Mucosa of rectum (tissue), 2 donors: Measurements from ENCODE around the gene TGFBR1.
A peak's percentile ranks its signal among the peaks of the same experiment; 100 is the strongest.

Experiments
- H3K27ac ChIP-seq, 2 donors: one replicate each; pipeline ENCODE4 v1.7.0; 2013; ENCODE audit warnings: inconsistent platforms in 2 of 2, low read depth in 2 of 2, low read length in 2 of 2
- H3K27me3 ChIP-seq, 2 donors: one replicate each; pipeline ENCODE4 v1.7.0; 2013; ENCODE audit warnings: low read length in 2 of 2; ENCODE audit not compliant: control insufficient read depth in 2 of 2, insufficient read depth in 2 of 2
- H3K36me3 ChIP-seq, 2 donors: one replicate each; pipeline ENCODE4 v1.7.0; 2013; ENCODE audit warnings: low read length in 2 of 2; ENCODE audit not compliant: control insufficient read depth in 2 of 2, insufficient read depth in 2 of 2
- H3K4me1 ChIP-seq, 2 donors: one replicate each; pipeline ENCODE4 v1.7.0; 2013; ENCODE audit warnings: low read length in 2 of 2, mild to moderate bottlenecking in 1 of 2; ENCODE audit not compliant: control insufficient read depth in 2 of 2, insufficient read depth in 2 of 2
- H3K4me3 ChIP-seq, 2 donors: one replicate each; pipeline ENCODE4 v1.7.0; 2013; ENCODE audit warnings: low read length in 2 of 2
- H3K9ac ChIP-seq, 2 donors: one replicate each; pipeline ENCODE4 v1.7.0; 2013; ENCODE audit warnings: low read length in 2 of 2, low read depth in 1 of 2, mild to moderate bottlenecking in 1 of 2
- H3K9me3 ChIP-seq, 2 donors: one replicate each; pipeline ENCODE4 v1.7.0; 2013; ENCODE audit warnings: low read length in 2 of 2; ENCODE audit not compliant: control insufficient read depth in 2 of 2
- donor health status: healthy.
- donor health status: Normal muscosa, but diverticular disease.

Gene TGFBR1

GRCh38 chr9:99134893-99135341 is 30.0 kb downstream of the TGFBR1 start:
- Histone ChIP-seq H3K36me3 (peaks cover 0 to 3% of the 10 kb centered on the region in 2 donors), H3K4me3 (no peak overlapping the region), H3K27ac (no peak overlapping the region), H3K4me1 (no peaks in the 10 kb centered on the region), H3K9ac (no peak overlapping the region), H3K27me3 (no peaks in the 10 kb centered on the region), H3K9me3 (no peaks in the 10 kb centered on the region)

GRCh38 chr9:99135456-99135855 is 30.5 kb downstream of the TGFBR1 start:
- Histone ChIP-seq H3K4me3 (no peak overlapping the region), H3K4me1 (no peaks in the 10 kb centered on the region), H3K9ac (no peak overlapping the region), H3K27ac (no peak overlapping the region), H3K9me3 (no peaks in the 10 kb centered on the region), H3K27me3 (no peaks in the 10 kb centered on the region), H3K36me3 (peaks cover 0 to 3% of the 10 kb centered on the region in 2 donors)

- Histone ChIP-seq H3K9me3 (no peaks in the 10 kb centered on the region), H3K36me3 (peaks cover 0 to 6% of the 10 kb centered on the region in 2 donors), H3K4me3 (no peak overlapping the region), H3K27ac (no peak overlapping the region), H3K9ac (no peak overlapping the region), H3K27me3 (no peaks in the 10 kb centered on the region), H3K4me1 (peaks cover 0 to 10% of the 10 kb centered on the region in 2 donors)
Measured at GRCh38 chr9:99137225-99137624, 32.3 kb downstream of the TGFBR1 start.

- Histone ChIP-seq H3K4me3 (no peak overlapping the region), H3K36me3 (peaks cover 0 to 6% of the 10 kb centered on the region in 2 donors), H3K4me1 (peaks cover 0 to 11% of the 10 kb centered on the region in 2 donors), H3K27ac (no peak overlapping the region), H3K9ac (no peak overlapping the region), H3K9me3 (no peaks in the 10 kb centered on the region), H3K27me3 (no peaks in the 10 kb centered on the region)
Measured at GRCh38 chr9:99137891-99138290, 33.0 kb downstream of the TGFBR1 start.

- no peak overlapping the region for H3K9ac ChIP-seq
- H3K4me3 ChIP-seq: no peak overlapping the region
- H3K9me3 ChIP-seq: no peaks in the 10 kb centered on the region
- peaks cover 0 to 11% of the 10 kb centered on the region in 2 donors for H3K4me1 ChIP-seq
- no peaks in the 10 kb centered on the region for H3K27me3 ChIP-seq
- H3K27ac ChIP-seq: no peak overlapping the region
- H3K36me3 ChIP-seq: peaks cover 0 to 6% of the 10 kb centered on the region in 2 donors
Measured at GRCh38 chr9:99138424-99139284, 33.7 kb downstream of the TGFBR1 start.

- no peak overlapping the region for H3K27ac ChIP-seq
- no peak overlapping the region for H3K4me3 ChIP-seq
- H3K9me3 ChIP-seq: no peaks in the 10 kb centered on the region
- H3K9ac ChIP-seq: no peak overlapping the region
- H3K36me3 ChIP-seq: peaks cover 6 to 8% of the 10 kb centered on the region in 2 donors
- peaks cover 0 to 11% of the 10 kb centered on the region in 2 donors for H3K4me1 ChIP-seq
- no peaks in the 10 kb centered on the region for H3K27me3 ChIP-seq
Measured at GRCh38 chr9:99139868-99140267, 35.0 kb downstream of the TGFBR1 start.

- Histone ChIP-seq H3K4me3 (no peak overlapping the region), H3K9ac (no peak overlapping the region), H3K36me3 (peaks cover 10 to 14% of the 10 kb centered on the region in 2 donors), H3K4me1 (peaks cover 0 to 11% of the 10 kb centered on the region in 2 donors), H3K9me3 (no peaks in the 10 kb centered on the region), H3K27ac (no peak overlapping the region), H3K27me3 (no peaks in the 10 kb centered on the region)
Measured at GRCh38 chr9:99140685-99141314, 35.9 kb downstream of the TGFBR1 start.

GRCh38 chr9:99141849-99142248 is 36.9 kb downstream of the TGFBR1 start:
- Histone ChIP-seq H3K27me3 (no peaks in the 10 kb centered on the region), H3K36me3 (peaks cover 15 to 21% of the 10 kb centered on the region in 2 donors), H3K27ac (peak overlapping the region in 1 of 2 donors; percentile 6)

GRCh38 chr9:99142275-99142674 is 37.4 kb downstream of the TGFBR1 start:
- H3K4me1 ChIP-seq: peaks cover 0 to 11% of the 10 kb centered on the region in 2 donors

More at GRCh38 chr9:99141849-99142248, 36.9 kb downstream of the TGFBR1 start:
- peaks cover 0 to 11% of the 10 kb centered on the region in 2 donors for H3K4me1 ChIP-seq
- H3K4me3 ChIP-seq: no peak overlapping the region
- H3K9ac ChIP-seq: no peak overlapping the region
- no peaks in the 10 kb centered on the region for H3K9me3 ChIP-seq

GRCh38 chr9:99143655-99144054 is 38.7 kb downstream of the TGFBR1 start:
- H3K27me3 ChIP-seq: no peaks in the 10 kb centered on the region

More at GRCh38 chr9:99142275-99142674, 37.4 kb downstream of the TGFBR1 start:
- Histone ChIP-seq H3K9ac (no peak overlapping the region), H3K27ac (peak overlapping the region in 1 of 2 donors; percentile 6), H3K36me3 (peaks cover 19 to 25% of the 10 kb centered on the region in 2 donors), H3K27me3 (no peaks in the 10 kb centered on the region), H3K9me3 (no peaks in the 10 kb centered on the region), H3K4me3 (no peak overlapping the region)

More at GRCh38 chr9:99143655-99144054, 38.7 kb downstream of the TGFBR1 start:
- Histone ChIP-seq H3K9me3 (no peaks in the 10 kb centered on the region), H3K36me3 (peaks cover 29 to 35% of the 10 kb centered on the region in 2 donors), H3K4me3 (no peak overlapping the region), H3K27ac (no peak overlapping the region), H3K4me1 (peaks cover 0 to 11% of the 10 kb centered on the region in 2 donors), H3K9ac (no peak overlapping the region)
